K562 (cell line): ENCODE results near the gene EPHA10. TPM values are rescaled to one million over a fixed set of nuclear protein-coding genes. Genes with fewer than 3 reads are reported as not detected.

Experiments used
- GABPA ChIP-seq: fragments of 200-800 bp; sonication (Bioruptor generic); conservative IDR thresholded peaks from 2 replicates; pipeline ENCODE4 v1.6.1; 2016; ENCODE audit warnings: low read depth, missing genetic modification characterization, missing compliant biosample characterization
- NFRKB ChIP-seq: fragments of 450-650 bp; IDR thresholded peaks from 2 replicates; pipeline ENCODE4 v1.6.1; 2016; ENCODE audit warnings: low read depth
- NFXL1 ChIP-seq: fragments of 450-650 bp; formaldehyde crosslinking; IDR thresholded peaks from 2 replicates; pipeline ENCODE4 v1.4.0; 2021; ENCODE audit warnings: mild to moderate bottlenecking
- NR2C2 ChIP-seq, 2 experiments: fragments of 200-800 bp in 1 of 2; sonication (Bioruptor generic) in 1 of 2; sonication (generic) in 1 of 2; formaldehyde crosslinking in 1 of 2; IDR thresholded peaks; 2 replicates each; pipeline versions ENCODE4 v1.6.1 to v1.8.0; 2016 to 2022; ENCODE audit warnings: mild to moderate bottlenecking in 1 of 2, missing compliant biosample characterization in 1 of 2, missing genetic modification characterization in 1 of 2, missing genetic modification reagents in 1 of 2
- STAT5A ChIP-seq: IDR thresholded peaks from 2 replicates; pipeline ENCODE4 v1.6.1; 2012; ENCODE audit warnings: low read length, inconsistent platforms, borderline replicate concordance
- TAF15 ChIP-seq: fragments of 200-400 bp; formaldehyde crosslinking; IDR thresholded peaks from 2 replicates; pipeline ENCODE4 v1.6.1; 2017; ENCODE audit warnings: mild to moderate bottlenecking, low read depth, low read length, moderate library complexity
- polyA plus RNA-seq, 8 experiments: library from polyadenylated mRNA; depleted of rRNA in 4 of 8; stranded (reverse) in 5 of 8; unstranded in 3 of 8; fragments of >200 nt; fragmentation: Nextera tagmentation in 2 of 8; fragmentation: Illumina TruSeq in 1 of 8; extraction: Ambion mirVana in 2 of 8; extraction: Trizol in 1 of 8; gene quantifications; 2 replicates each; pipeline versions ENCODE4 v1.2.1 to v1.2.3, GENCODE V29; 2011 to 2014; ENCODE audit warnings: inconsistent platforms in 1 of 8, missing spikeins in 1 of 8
- total RNA-seq, 7 experiments: library from RNA; depleted of rRNA in 6 of 7; stranded (reverse); fragments of >200 nt in 6 of 7; fragmentation: Illumina TruSeq in 2 of 7; extraction: Trizol in 2 of 7; gene quantifications; 2 replicates each; pipeline versions ENCODE4 v1.2.1 to v1.2.3, GENCODE V29; 2011 to 2021; ENCODE audit warnings: low replicate concordance in 1 of 7
- TF ChIP-seq, protein P1 (sequence below): fragments of 250-450 bp; sonication (Bioruptor Pico); IDR thresholded peaks from 2 replicates; pipeline ENCODE4 v1.5.0; 2020; ENCODE audit warnings: mild to moderate bottlenecking, borderline replicate concordance
- TF ChIP-seq, protein P2 (sequence below): fragments of 450-650 bp; formaldehyde crosslinking; IDR thresholded peaks from 2 replicates; pipeline ENCODE4 v1.4.0; 2020; ENCODE audit warnings: mild to moderate bottlenecking, moderate library complexity
- TF ChIP-seq, protein P3 (sequence below): fragments of 450-650 bp; IDR thresholded peaks from 2 replicates; pipeline ENCODE4 v1.6.1; 2016; ENCODE audit warnings: mild to moderate bottlenecking
- TF ChIP-seq, protein P4 (sequence below), 2 experiments: fragments of 450-650 bp; formaldehyde crosslinking in 1 of 2; IDR thresholded peaks; 2 replicates each; pipeline versions ENCODE4 v1.4.0 to v1.6.1; 2014 to 2020; ENCODE audit warnings: mild to moderate bottlenecking in 2 of 2, borderline replicate concordance in 1 of 2, low read depth in 1 of 2

Gene EPHA10
- total and polyA plus RNA-seq, 9 of the 15 experiments (the other 6 are each of a cell fraction or from before 2014, with no cell fraction given) = 0.03 TPM; not detected in 8

DNA sequence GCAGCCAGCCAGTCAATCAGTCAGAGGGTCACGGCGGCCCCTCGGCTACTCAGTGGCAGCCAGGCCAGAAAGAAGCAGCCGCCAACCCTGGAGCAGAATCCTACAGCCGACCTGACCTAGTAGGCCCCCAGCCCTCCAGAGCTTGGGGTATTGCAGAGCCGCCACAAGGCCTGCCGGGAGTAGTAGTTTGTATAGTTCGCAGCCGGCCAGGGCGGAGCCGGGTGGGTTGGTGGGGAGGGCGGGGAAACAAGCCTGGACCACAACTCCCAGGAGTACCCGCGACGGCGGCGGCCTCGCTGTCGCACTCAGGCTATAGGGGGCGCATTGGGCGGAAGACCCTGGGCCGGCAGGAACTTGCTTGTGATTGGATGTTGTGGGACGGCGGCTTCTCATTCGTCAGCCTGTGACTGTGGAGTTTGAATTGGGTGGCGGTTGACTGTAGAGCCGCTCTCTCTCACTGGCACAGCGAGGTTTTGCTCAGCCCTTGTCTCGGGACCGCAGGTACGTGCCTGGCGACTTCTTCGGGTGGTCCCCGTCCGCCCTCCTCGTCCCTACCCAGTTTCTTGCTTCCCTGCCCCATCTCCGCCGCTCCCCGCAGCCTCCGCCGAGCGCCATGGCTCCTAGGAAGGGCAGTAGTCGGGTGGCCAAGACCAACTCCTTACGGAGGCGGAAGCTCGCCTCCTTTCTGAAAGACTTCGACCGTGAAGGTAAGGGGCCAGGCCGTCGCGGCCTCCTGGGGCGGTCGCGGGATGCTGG lies 72.7 kb downstream of the EPHA10 start, which contains the start of gene CDCA8 (continued):
- TF ChIP-seq, protein P1, sequence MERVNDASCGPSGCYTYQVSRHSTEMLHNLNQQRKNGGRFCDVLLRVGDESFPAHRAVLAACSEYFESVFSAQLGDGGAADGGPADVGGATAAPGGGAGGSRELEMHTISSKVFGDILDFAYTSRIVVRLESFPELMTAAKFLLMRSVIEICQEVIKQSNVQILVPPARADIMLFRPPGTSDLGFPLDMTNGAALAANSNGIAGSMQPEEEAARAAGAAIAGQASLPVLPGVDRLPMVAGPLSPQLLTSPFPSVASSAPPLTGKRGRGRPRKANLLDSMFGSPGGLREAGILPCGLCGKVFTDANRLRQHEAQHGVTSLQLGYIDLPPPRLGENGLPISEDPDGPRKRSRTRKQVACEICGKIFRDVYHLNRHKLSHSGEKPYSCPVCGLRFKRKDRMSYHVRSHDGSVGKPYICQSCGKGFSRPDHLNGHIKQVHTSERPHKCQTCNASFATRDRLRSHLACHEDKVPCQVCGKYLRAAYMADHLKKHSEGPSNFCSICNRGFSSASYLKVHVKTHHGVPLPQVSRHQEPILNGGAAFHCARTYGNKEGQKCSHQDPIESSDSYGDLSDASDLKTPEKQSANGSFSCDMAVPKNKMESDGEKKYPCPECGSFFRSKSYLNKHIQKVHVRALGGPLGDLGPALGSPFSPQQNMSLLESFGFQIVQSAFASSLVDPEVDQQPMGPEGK = no peak
- TF ChIP-seq NFRKB (peak; percentile 75), TAF15 (no peak), NR2C2 (CRISPR knock-in tag; IDR thresholded peaks at IDR 0.05) (0 out of 2 replicates have a peak, but pooled peaks have one; percentile 55), NR2C2 (tag; IDR thresholded peaks at IDR 0.05) (peak; percentile 88), GABPA (peak; percentile 93), STAT5A (no peak), NFXL1 (no peak)
- TF ChIP-seq, protein P2, sequence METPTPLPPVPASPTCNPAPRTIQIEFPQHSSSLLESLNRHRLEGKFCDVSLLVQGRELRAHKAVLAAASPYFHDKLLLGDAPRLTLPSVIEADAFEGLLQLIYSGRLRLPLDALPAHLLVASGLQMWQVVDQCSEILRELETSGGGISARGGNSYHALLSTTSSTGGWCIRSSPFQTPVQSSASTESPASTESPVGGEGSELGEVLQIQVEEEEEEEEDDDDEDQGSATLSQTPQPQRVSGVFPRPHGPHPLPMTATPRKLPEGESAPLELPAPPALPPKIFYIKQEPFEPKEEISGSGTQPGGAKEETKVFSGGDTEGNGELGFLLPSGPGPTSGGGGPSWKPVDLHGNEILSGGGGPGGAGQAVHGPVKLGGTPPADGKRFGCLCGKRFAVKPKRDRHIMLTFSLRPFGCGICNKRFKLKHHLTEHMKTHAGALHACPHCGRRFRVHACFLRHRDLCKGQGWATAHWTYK (CRISPR knock-in tag) = 0 out of 2 replicates have a peak, but pooled peaks have one; percentile 52
- TF ChIP-seq, protein P3, sequence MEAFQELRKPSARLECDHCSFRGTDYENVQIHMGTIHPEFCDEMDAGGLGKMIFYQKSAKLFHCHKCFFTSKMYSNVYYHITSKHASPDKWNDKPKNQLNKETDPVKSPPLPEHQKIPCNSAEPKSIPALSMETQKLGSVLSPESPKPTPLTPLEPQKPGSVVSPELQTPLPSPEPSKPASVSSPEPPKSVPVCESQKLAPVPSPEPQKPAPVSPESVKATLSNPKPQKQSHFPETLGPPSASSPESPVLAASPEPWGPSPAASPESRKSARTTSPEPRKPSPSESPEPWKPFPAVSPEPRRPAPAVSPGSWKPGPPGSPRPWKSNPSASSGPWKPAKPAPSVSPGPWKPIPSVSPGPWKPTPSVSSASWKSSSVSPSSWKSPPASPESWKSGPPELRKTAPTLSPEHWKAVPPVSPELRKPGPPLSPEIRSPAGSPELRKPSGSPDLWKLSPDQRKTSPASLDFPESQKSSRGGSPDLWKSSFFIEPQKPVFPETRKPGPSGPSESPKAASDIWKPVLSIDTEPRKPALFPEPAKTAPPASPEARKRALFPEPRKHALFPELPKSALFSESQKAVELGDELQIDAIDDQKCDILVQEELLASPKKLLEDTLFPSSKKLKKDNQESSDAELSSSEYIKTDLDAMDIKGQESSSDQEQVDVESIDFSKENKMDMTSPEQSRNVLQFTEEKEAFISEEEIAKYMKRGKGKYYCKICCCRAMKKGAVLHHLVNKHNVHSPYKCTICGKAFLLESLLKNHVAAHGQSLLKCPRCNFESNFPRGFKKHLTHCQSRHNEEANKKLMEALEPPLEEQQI = no peak
- TF ChIP-seq, protein P4, sequence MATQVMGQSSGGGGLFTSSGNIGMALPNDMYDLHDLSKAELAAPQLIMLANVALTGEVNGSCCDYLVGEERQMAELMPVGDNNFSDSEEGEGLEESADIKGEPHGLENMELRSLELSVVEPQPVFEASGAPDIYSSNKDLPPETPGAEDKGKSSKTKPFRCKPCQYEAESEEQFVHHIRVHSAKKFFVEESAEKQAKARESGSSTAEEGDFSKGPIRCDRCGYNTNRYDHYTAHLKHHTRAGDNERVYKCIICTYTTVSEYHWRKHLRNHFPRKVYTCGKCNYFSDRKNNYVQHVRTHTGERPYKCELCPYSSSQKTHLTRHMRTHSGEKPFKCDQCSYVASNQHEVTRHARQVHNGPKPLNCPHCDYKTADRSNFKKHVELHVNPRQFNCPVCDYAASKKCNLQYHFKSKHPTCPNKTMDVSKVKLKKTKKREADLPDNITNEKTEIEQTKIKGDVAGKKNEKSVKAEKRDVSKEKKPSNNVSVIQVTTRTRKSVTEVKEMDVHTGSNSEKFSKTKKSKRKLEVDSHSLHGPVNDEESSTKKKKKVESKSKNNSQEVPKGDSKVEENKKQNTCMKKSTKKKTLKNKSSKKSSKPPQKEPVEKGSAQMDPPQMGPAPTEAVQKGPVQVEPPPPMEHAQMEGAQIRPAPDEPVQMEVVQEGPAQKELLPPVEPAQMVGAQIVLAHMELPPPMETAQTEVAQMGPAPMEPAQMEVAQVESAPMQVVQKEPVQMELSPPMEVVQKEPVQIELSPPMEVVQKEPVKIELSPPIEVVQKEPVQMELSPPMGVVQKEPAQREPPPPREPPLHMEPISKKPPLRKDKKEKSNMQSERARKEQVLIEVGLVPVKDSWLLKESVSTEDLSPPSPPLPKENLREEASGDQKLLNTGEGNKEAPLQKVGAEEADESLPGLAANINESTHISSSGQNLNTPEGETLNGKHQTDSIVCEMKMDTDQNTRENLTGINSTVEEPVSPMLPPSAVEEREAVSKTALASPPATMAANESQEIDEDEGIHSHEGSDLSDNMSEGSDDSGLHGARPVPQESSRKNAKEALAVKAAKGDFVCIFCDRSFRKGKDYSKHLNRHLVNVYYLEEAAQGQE (IDR thresholded peaks at IDR 0.05; ENCODE audit: borderline replicate concordance) = no peak
- TF ChIP-seq, protein P4 (CRISPR knock-in tag; IDR thresholded peaks at IDR 0.05; ENCODE audit: low read depth) = no peak; the same call in 1 of the 2 replicates
